NB4 (cell line): ENCODE data around the gene SERPINE2.

Experiments
- DNase-seq: peaks from one replicate; pipeline ENCODE4 v3.0.0; 2010; ENCODE audit warnings: low read depth
- H3K4me3 ChIP-seq: one replicate; pipeline ENCODE4 v1.5.1; 2011; ENCODE audit warnings: mild to moderate bottlenecking, low read depth, low read length, moderate library complexity
- CTCF ChIP-seq: IDR thresholded peaks from one replicate; pipeline ENCODE4 v1.5.1; 2012; ENCODE audit warnings: low read depth, low read length
- MAX ChIP-seq: IDR thresholded peaks from 2 replicates; pipeline ENCODE4 v1.6.1; 2011; ENCODE audit warnings: low read depth, low read length
- MYC ChIP-seq: IDR thresholded peaks from 2 replicates; pipeline ENCODE4 v1.6.1; 2011; ENCODE audit warnings: low read depth, low read length
- POLR2A ChIP-seq: IDR thresholded peaks from 2 replicates; pipeline ENCODE4 v1.6.1; 2011; ENCODE audit warnings: mild to moderate bottlenecking; ENCODE audit not compliant: insufficient read length; ENCODE audit errors: extremely low read depth

The SERPINE2 gene

GRCh38 chr2:223956300-223956699 is 82.8 kb downstream of the SERPINE2 start:
- TF ChIP-seq POLR2A = no peak
- TF ChIP-seq CTCF = no peak
- no peak for TF ChIP-seq MYC
- TF ChIP-seq MAX = no peak
- H3K4me3 ChIP-seq = no peak overlapping the region
- DNase-seq = no peak

DNA sequence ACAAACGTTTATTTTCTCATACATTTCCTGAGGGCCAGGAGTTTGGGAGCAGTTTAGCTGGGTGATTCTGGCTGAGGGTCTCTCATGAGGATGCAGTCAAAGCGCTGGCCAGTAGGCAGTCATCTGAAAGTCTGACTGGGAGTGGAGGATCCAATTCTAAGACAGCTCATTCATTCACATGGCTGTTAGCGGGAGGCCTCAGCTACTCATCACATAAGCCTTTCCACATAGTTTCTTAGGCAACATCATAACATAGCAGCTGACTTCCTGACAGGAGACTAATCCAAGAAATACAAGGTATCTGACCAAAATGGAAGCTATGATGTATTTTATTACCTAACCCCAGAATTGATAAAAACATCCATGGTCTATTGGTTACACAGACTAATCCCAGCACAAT is 84.7 kb downstream of the SERPINE2 start:
- TF ChIP-seq POLR2A = no peak
- no peak for TF ChIP-seq CTCF
- no peak for TF ChIP-seq MAX
- no peak for TF ChIP-seq MYC
- DNase-seq = peak; percentile 23
- no peak overlapping the region for H3K4me3 ChIP-seq

DNA sequence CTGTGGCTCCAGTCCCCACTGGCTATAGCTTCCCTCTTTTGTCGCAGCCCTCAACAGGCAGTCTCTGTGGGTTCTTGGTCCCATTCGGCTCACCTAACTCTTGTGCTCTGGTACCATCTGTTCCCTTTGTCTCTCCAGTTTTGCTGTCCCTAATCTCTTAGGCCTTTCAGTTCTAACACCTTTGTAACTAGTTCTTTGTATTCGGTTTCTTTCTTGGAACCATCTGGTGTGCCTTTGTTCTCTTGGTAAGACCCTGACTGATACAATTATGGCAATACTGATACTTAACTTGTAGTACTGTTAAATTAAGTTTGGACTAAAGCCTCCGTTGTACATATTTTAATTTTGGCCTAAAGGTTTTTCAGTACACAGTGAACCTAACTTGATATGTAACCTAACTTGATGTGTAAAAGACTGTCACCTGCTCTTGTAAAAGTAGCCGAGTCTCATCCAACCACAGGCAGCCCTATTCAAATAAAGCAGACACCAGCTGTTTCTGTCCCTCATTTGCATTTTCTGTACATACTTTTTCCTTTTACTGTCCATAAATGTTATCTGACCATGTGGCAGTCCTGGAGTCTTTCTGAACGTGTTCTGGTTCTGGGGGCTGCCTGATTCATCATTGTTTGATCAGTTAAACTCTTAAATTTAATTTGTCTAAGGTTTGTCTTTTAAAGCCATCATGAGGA is 86.7 kb downstream of the SERPINE2 start:
- H3K4me3 ChIP-seq = no peak overlapping the region
- no peak for DNase-seq

DNA sequence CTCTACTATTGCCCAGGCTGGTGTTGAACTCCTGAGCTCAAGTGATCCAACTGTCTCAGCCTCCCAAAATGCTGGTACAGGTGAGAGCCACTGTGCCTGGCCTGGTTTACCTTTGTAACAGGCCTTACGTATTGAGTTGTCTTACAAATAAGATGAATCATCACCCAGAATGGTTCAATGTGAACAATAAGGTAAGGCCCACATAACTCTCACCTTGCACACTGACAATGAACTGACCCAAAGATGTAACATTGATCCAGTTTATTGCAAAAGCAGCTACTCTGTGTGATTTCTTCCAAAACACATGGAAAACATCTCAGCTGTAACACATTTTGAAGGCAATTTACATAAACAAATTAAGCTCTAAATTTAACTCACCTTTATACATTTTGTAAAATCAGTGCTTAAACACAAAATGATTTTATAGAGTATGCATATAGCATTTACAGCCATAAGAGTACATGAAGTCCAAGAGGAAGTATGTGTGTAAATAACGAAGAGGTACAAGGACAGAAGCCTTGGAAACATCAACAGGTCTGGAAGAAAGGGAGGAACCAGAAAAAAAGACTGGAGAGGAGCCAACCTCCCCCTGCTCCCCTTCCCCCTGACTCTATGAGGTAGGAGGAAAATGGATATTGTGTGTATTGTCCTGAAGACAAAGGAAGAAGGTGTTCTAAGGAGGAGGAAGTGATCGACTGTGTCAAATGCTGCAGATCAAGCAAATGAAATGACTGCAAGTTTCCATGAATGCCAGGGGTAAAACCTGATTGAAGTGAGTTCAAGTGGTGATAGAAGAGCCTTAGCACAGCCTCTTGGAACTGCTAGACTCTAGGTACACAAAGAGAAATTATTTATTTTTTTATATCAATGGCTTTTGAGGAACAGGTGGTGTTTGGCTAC is 88.4 kb downstream of the SERPINE2 start:
- no peak for DNase-seq
- H3K4me3 ChIP-seq = no peak overlapping the region
- TF ChIP-seq MAX = no peak

More for the DNA sequence above, 86.7 kb downstream of the SERPINE2 start:
- TF ChIP-seq MYC (no peak), CTCF (no peak), MAX (no peak), POLR2A (no peak)

GRCh38 chr2:223949241-223949840 is 89.7 kb downstream of the SERPINE2 start:
- no peak overlapping the region for H3K4me3 ChIP-seq
- TF ChIP-seq CTCF (no peak), MYC (no peak), POLR2A (no peak), MAX (no peak)
- peak; percentile 37 for DNase-seq

- DNase-seq = no peak
- no peak for TF ChIP-seq MAX
- no peak for TF ChIP-seq POLR2A
- TF ChIP-seq CTCF = no peak
- TF ChIP-seq MYC = no peak
- no peak overlapping the region for H3K4me3 ChIP-seq
These were observed 91.3 kb downstream of the SERPINE2 start for GRCh38 chr2:223947711-223948205.
